Fibroblast of the aortic adventitia (primary cell): ENCODE data around the gene PRRX1. TPM values are rescaled to one million over a fixed set of nuclear protein-coding genes. Genes with fewer than 3 reads are reported as not detected.

Experiments
- DNase-seq: peaks from one replicate; pipeline ENCODE4 v3.0.0-alpha.2; 2010; ENCODE audit warnings: low read depth
- H3K4me3 ChIP-seq: 2 replicates; pipeline ENCODE4 v1.5.1; 2011; ENCODE audit warnings: low read depth, mild to moderate bottlenecking, control low read depth, low read length, moderate library complexity
- CTCF ChIP-seq: IDR thresholded peaks from 2 replicates; pipeline ENCODE4 v1.5.1; 2011; ENCODE audit warnings: mild to moderate bottlenecking, low read length, control low read depth, inconsistent platforms; ENCODE audit not compliant: insufficient read depth
- total RNA-seq: library from RNA; depleted of rRNA; stranded (reverse); fragments of >200 nt; gene quantifications from 2 replicates; pipeline ENCODE4 v1.2.3, GENCODE V29; 2012; ENCODE audit warnings: low replicate concordance

PRRX1 gene
- total RNA-seq, 1 donor: 679 TPM

- no peak for TF ChIP-seq CTCF
- H3K4me3 ChIP-seq: peak overlapping the region; percentile 18
- peak; percentile 11 for DNase-seq
Measured at GRCh38 chr1:170669586-170670530, 5.9 kb downstream of the PRRX1 start.

- peak; percentile 53 for TF ChIP-seq CTCF
- H3K4me3 ChIP-seq: peak overlapping the region; percentile 23
- peak; percentile 35 for DNase-seq
Measured at GRCh38 chr1:170670802-170671628, 7.1 kb downstream of the PRRX1 start.

GRCh38 chr1:170671629-170671963 is 7.7 kb downstream of the PRRX1 start:
- TF ChIP-seq CTCF: no peak
- no peak overlapping the region for H3K4me3 ChIP-seq
- peak; percentile 1 for DNase-seq

GRCh38 chr1:170672316-170672715 is 8.4 kb downstream of the PRRX1 start:
- DNase-seq: peak; percentile 9
- TF ChIP-seq CTCF: no peak
- no peak overlapping the region for H3K4me3 ChIP-seq

- DNase-seq: peak; percentile 83
- no peak overlapping the region for H3K4me3 ChIP-seq
- no peak for TF ChIP-seq CTCF
Measured at GRCh38 chr1:170674239-170674638, 10.3 kb downstream of the PRRX1 start.

- no peak overlapping the region for H3K4me3 ChIP-seq
- TF ChIP-seq CTCF: no peak
- peak; percentile 32 for DNase-seq
Measured at GRCh38 chr1:170674986-170675385, 11.1 kb downstream of the PRRX1 start.
